Glutamatergic neuron (in vitro differentiated cells): Measurements from ENCODE around the gene MT2A. TPM values are rescaled to one million over a fixed set of nuclear protein-coding genes. Genes with fewer than 3 reads are reported as not detected.

Experiments
- DNase-seq: peaks from one replicate; pipeline ENCODE4 v3.0.0; 2022
- H3K27ac Mint-ChIP-seq: one replicate; pipeline ENCODE4 v1.8.0; 2020; ENCODE audit warnings: mild to moderate bottlenecking, mixed read lengths, inconsistent platforms; ENCODE audit not compliant: unreplicated experiment
- H3K27me3 Mint-ChIP-seq: one replicate; pipeline ENCODE4 v1.8.0; 2020; ENCODE audit warnings: mild to moderate bottlenecking, moderate library complexity, mixed read lengths, inconsistent platforms; ENCODE audit not compliant: unreplicated experiment
- H3K36me3 Mint-ChIP-seq: one replicate; pipeline ENCODE4 v1.8.0; 2020; ENCODE audit warnings: mild to moderate bottlenecking, mixed read lengths, inconsistent platforms; ENCODE audit not compliant: unreplicated experiment
- H3K4me1 Mint-ChIP-seq: one replicate; pipeline ENCODE4 v1.8.0; 2020; ENCODE audit warnings: mild to moderate bottlenecking, low read depth, mixed read lengths, inconsistent platforms; ENCODE audit not compliant: unreplicated experiment
- H3K4me3 Mint-ChIP-seq: one replicate; pipeline ENCODE4 v1.8.0; 2020; ENCODE audit warnings: mild to moderate bottlenecking, mixed read lengths, inconsistent platforms; ENCODE audit not compliant: unreplicated experiment
- H3K9me3 Mint-ChIP-seq: one replicate; pipeline ENCODE4 v1.8.0; 2020; ENCODE audit warnings: mild to moderate bottlenecking, moderate library complexity, mixed read lengths, inconsistent platforms; ENCODE audit not compliant: unreplicated experiment
- total RNA-seq: library from RNA; stranded (reverse); fragmentation: NEBNext Ultra II Directional; extraction: Animal tissue kit (Norgen Biotek cat#: 25700); gene quantifications from one replicate; pipeline ENCODE4 v1.2.1, GENCODE V29; 2021; ENCODE audit not compliant: unreplicated experiment
- TF ChIP-seq, protein P1 (sequence below): fragments of 200-600 bp; sonication (generic); IDR thresholded peaks from one replicate; pipeline ENCODE4 v1.5.0; 2021; ENCODE audit not compliant: partially characterized antibody, unreplicated experiment

Gene MT2A
- total RNA-seq, 1 donor from 2014 or later = not detected

- no peak overlapping the region for H3K4me3 Mint-ChIP-seq
- H3K27ac Mint-ChIP-seq = no peak overlapping the region
- H3K36me3 Mint-ChIP-seq = no peaks in the 10 kb centered on the region
- no peaks in the 10 kb centered on the region for H3K9me3 Mint-ChIP-seq
- no peaks in the 10 kb centered on the region for H3K4me1 Mint-ChIP-seq
- TF ChIP-seq, protein P1, sequence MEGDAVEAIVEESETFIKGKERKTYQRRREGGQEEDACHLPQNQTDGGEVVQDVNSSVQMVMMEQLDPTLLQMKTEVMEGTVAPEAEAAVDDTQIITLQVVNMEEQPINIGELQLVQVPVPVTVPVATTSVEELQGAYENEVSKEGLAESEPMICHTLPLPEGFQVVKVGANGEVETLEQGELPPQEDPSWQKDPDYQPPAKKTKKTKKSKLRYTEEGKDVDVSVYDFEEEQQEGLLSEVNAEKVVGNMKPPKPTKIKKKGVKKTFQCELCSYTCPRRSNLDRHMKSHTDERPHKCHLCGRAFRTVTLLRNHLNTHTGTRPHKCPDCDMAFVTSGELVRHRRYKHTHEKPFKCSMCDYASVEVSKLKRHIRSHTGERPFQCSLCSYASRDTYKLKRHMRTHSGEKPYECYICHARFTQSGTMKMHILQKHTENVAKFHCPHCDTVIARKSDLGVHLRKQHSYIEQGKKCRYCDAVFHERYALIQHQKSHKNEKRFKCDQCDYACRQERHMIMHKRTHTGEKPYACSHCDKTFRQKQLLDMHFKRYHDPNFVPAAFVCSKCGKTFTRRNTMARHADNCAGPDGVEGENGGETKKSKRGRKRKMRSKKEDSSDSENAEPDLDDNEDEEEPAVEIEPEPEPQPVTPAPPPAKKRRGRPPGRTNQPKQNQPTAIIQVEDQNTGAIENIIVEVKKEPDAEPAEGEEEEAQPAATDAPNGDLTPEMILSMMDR = peak; percentile 65
- DNase-seq = no peak
- peaks cover 2% of the 10 kb centered on the region for H3K27me3 Mint-ChIP-seq
Observed at GRCh38 chr16:56600398-56600999, 7.9 kb upstream of the MT2A start.

- Mint-ChIP-seq H3K27me3 (peaks cover 7% of the 10 kb centered on the region), H3K27ac (no peak overlapping the region)
Observed at GRCh38 chr16:56601325-56601724, 7.1 kb upstream of the MT2A start.

GRCh38 chr16:56603589-56603988 is 4.8 kb upstream of the MT2A start:
- Mint-ChIP-seq H3K27me3 (peaks cover 13% of the 10 kb centered on the region), H3K9me3 (no peaks in the 10 kb centered on the region), H3K4me1 (peaks cover 2% of the 10 kb centered on the region), H3K27ac (no peak overlapping the region), H3K4me3 (no peak overlapping the region), H3K36me3 (no peaks in the 10 kb centered on the region)
- no peak for DNase-seq
- TF ChIP-seq, protein P1 = no peak

More at GRCh38 chr16:56601325-56601724, 7.1 kb upstream of the MT2A start:
- H3K9me3 Mint-ChIP-seq = no peaks in the 10 kb centered on the region
- no peak for DNase-seq
- TF ChIP-seq, protein P1 = no peak
- no peaks in the 10 kb centered on the region for H3K36me3 Mint-ChIP-seq
- no peaks in the 10 kb centered on the region for H3K4me1 Mint-ChIP-seq
- no peak overlapping the region for H3K4me3 Mint-ChIP-seq

- Mint-ChIP-seq H3K9me3 (no peaks in the 10 kb centered on the region), H3K4me1 (peaks cover 12% of the 10 kb centered on the region), H3K36me3 (no peaks in the 10 kb centered on the region), H3K27ac (no peak overlapping the region), H3K27me3 (peaks cover 19% of the 10 kb centered on the region), H3K4me3 (no peak overlapping the region)
- DNase-seq = no peak
- TF ChIP-seq, protein P1 = no peak
Observed at GRCh38 chr16:56604966-56605365, 3.4 kb upstream of the MT2A start.

GRCh38 chr16:56605475-56605874 is 2.9 kb upstream of the MT2A start:
- no peak overlapping the region for H3K27ac Mint-ChIP-seq
- H3K36me3 Mint-ChIP-seq = no peaks in the 10 kb centered on the region
- no peak overlapping the region for H3K4me3 Mint-ChIP-seq

More at GRCh38 chr16:56605475-56605874, 2.9 kb upstream of the MT2A start:
- H3K27me3 Mint-ChIP-seq = peaks cover 22% of the 10 kb centered on the region
- no peak for DNase-seq
- peaks cover 12% of the 10 kb centered on the region for H3K4me1 Mint-ChIP-seq
- TF ChIP-seq, protein P1 = no peak
- H3K9me3 Mint-ChIP-seq = no peaks in the 10 kb centered on the region
